GM12878 (cell line): Measurements from ENCODE around the gene MBTPS2. TPM values are rescaled to one million over a fixed set of nuclear protein-coding genes. Genes with fewer than 3 reads are reported as not detected.

Source experiments
- ATAC-seq: fragments of 200-7000 bp; cut with Tn5 transposase; 3 replicates; pipeline ENCODE4 v1.9.1; 2020; ENCODE audit warnings: mild to moderate bottlenecking, moderate library complexity
- BruUV-seq: library from RNA; stranded (reverse); fragments of 400-500 nt; replicated peaks from 2 replicates; lab custom pipeline; 2021; lab: Mats Ljungman, UMichigan
- CTCF ChIA-PET: fragments of 300-600 bp; sonication (Branson Sonifier 250); formaldehyde crosslinking; extraction: SDS; loops from one replicate; lab custom pipeline; 2021; ENCODE audit warnings: inconsistent platforms; lab: Yijun Ruan, JAX
- POLR2A ChIA-PET: fragments of 350-600 bp; formaldehyde crosslinking; extraction: SDS; loops from one replicate; lab custom pipeline; 2021; ENCODE audit warnings: inconsistent platforms; lab: Charles Lee
- RAD21 ChIA-PET: fragments of 300-600 bp; sonication (Branson Sonifier 250); formaldehyde crosslinking; loops from one replicate; lab custom pipeline; 2023; ENCODE audit warnings: antibody characterized with exemption; ENCODE audit not compliant: unreplicated experiment; lab: Charles Lee
- SMC1A ChIA-PET: fragments of 300-600 bp; sonication (Branson Sonifier 250); formaldehyde crosslinking; loops from one replicate; lab custom pipeline; 2023; ENCODE audit not compliant: unreplicated experiment, uncharacterized antibody; lab: Charles Lee
- DNase-seq: peaks from one replicate; pipeline ENCODE4 v3.0.0-alpha.2; 2011; ENCODE audit warnings: low read depth, low spot score
- FAIRE-seq: peaks from 3 replicates; lab custom pipeline; 2011; peaks lifted over from hg19 to GRCh38; lab: Jason Lieb, UNC
- H2AFZ ChIP-seq: 2 replicates; pipeline ENCODE4 v1.6.0; 2011; ENCODE audit warnings: low read depth, low read length, control low read depth; ENCODE audit not compliant: control insufficient read depth
- H3K27ac ChIP-seq: 2 replicates; pipeline ENCODE4 v1.5.1; 2011; ENCODE audit warnings: control low read depth; ENCODE audit not compliant: control insufficient read depth, insufficient read depth
- H3K27me3 ChIP-seq, 2 experiments: replicated peaks in 1 of 2; 2 replicates each; pipeline versions ENCODE4 v1.6.0 to v1.6.1; 2011; ENCODE audit warnings: low read length in 1 of 2; ENCODE audit not compliant: control insufficient read depth in 2 of 2, insufficient read depth in 2 of 2
- H3K36me3 ChIP-seq, 2 experiments: 2 replicates each; pipeline ENCODE4 v1.5.1; 2011; ENCODE audit warnings: low read length in 1 of 2; ENCODE audit not compliant: control insufficient read depth in 2 of 2, insufficient read depth in 2 of 2
- H3K4me1 ChIP-seq: 2 replicates; pipeline ENCODE4 v1.6.1; 2011; ENCODE audit warnings: mild to moderate bottlenecking, low read length, moderate library complexity, mixed read lengths; ENCODE audit not compliant: control insufficient read depth, insufficient read depth
- H3K4me2 ChIP-seq: 2 replicates; pipeline ENCODE4 v1.6.0; 2011; ENCODE audit warnings: control low read depth; ENCODE audit not compliant: control insufficient read depth, insufficient read depth
- H3K4me3 ChIP-seq: fragments of 200-600 bp; sonication (generic); 2 replicates; pipeline ENCODE4 v1.5.1; 2016
- H3K79me2 ChIP-seq: 2 replicates; pipeline ENCODE4 v1.6.0; 2011; ENCODE audit warnings: low read length; ENCODE audit not compliant: control insufficient read depth, insufficient read depth
- H3K9ac ChIP-seq: 2 replicates; pipeline ENCODE4 v1.8.0; 2011; ENCODE audit warnings: low read length, control low read depth, mixed read lengths; ENCODE audit not compliant: control insufficient read depth, insufficient read depth
- H3K9me3 ChIP-seq: replicated peaks from 3 replicates; pipeline ENCODE4 v1.5.1; 2011; ENCODE audit warnings: mild to moderate bottlenecking, low read length; ENCODE audit not compliant: control insufficient read depth, insufficient read depth
- H4K20me1 ChIP-seq: 2 replicates; pipeline ENCODE4 v1.6.0; 2011; ENCODE audit not compliant: control insufficient read depth, insufficient read depth
- ATF3 ChIP-seq: IDR thresholded peaks from 2 replicates; pipeline ENCODE4 v1.6.1; 2011; ENCODE audit warnings: low read depth, mild to moderate bottlenecking, low read length, moderate library complexity, borderline replicate concordance; ENCODE audit errors: extremely low read depth
- BMI1 ChIP-seq: fragments of 450-650 bp; IDR thresholded peaks from 2 replicates; pipeline ENCODE4 v1.6.1; 2016; ENCODE audit warnings: mild to moderate bottlenecking, moderate library complexity, borderline replicate concordance
- CEBPB ChIP-seq, 2 experiments: fragments of 150-350 bp in 1 of 2; IDR thresholded peaks; 2 replicates each; pipeline ENCODE4 v1.6.1; 2012 to 2014; ENCODE audit warnings: low read depth in 2 of 2, low read length in 2 of 2, borderline replicate concordance in 1 of 2, inconsistent platforms in 1 of 2
- CHD1 ChIP-seq: IDR thresholded peaks from 2 replicates; pipeline ENCODE4 v1.6.1; 2012; ENCODE audit warnings: low read depth, low read length, improper control_type of control experiment
- CHD4 ChIP-seq: fragments of 200-600 bp; sonication (generic); IDR thresholded peaks from 2 replicates; pipeline ENCODE4 v1.6.1; 2016; ENCODE audit warnings: mild to moderate bottlenecking
- CREB1 ChIP-seq: IDR thresholded peaks from 2 replicates; pipeline ENCODE4 v1.6.1; 2012; ENCODE audit warnings: low read depth, mild to moderate bottlenecking, inconsistent platforms
- E4F1 ChIP-seq: fragments of 450-650 bp; IDR thresholded peaks from 2 replicates; pipeline ENCODE4 v1.6.1; 2018; ENCODE audit warnings: borderline replicate concordance, mild to moderate bottlenecking; ENCODE audit not compliant: partially characterized antibody
- EZH2 ChIP-seq: IDR thresholded peaks from 2 replicates; pipeline ENCODE4 v1.6.1; 2012; ENCODE audit warnings: low read depth, mild to moderate bottlenecking, control low read depth, inconsistent platforms, low read length, borderline replicate concordance; ENCODE audit not compliant: control insufficient read depth
- FOS ChIP-seq: IDR thresholded peaks from 3 replicates; pipeline ENCODE4 v1.6.1; 2011; ENCODE audit warnings: borderline replicate concordance; ENCODE audit not compliant: insufficient read length; ENCODE audit errors: extremely low read depth
- LARP7 ChIP-seq: fragments of 450-650 bp; IDR thresholded peaks from 2 replicates; pipeline ENCODE4 v1.6.1; 2017; ENCODE audit warnings: mild to moderate bottlenecking
- MTA3 ChIP-seq: IDR thresholded peaks from 2 replicates; pipeline ENCODE4 v1.6.1; 2012; ENCODE audit warnings: low read length, inconsistent platforms, borderline replicate concordance
- MXI1 ChIP-seq: fragments of 150-350 bp; IDR thresholded peaks from 2 replicates; pipeline ENCODE4 v1.6.1; 2011; ENCODE audit warnings: low read depth, mild to moderate bottlenecking, inconsistent platforms, low read length, improper control_type of control experiment
- RCOR1 ChIP-seq: conservative IDR thresholded peaks from 2 replicates; pipeline ENCODE4 v1.6.1; 2012; ENCODE audit warnings: low read depth, low read length, improper control_type of control experiment
- SMARCA5 ChIP-seq: fragments of 450-650 bp; IDR thresholded peaks from 2 replicates; pipeline ENCODE4 v1.6.1; 2017; ENCODE audit warnings: mild to moderate bottlenecking
- SPI1 ChIP-seq: IDR thresholded peaks from 2 replicates; pipeline ENCODE4 v1.6.1; 2011; ENCODE audit warnings: low read depth, mild to moderate bottlenecking, low read length, moderate library complexity, borderline replicate concordance; ENCODE audit not compliant: insufficient read depth
- ZNF207 ChIP-seq: fragments of 450-650 bp; IDR thresholded peaks from 2 replicates; pipeline ENCODE4 v1.6.1; 2014; ENCODE audit warnings: antibody characterized with exemption, mild to moderate bottlenecking, borderline replicate concordance
- ZNF274 ChIP-seq: IDR thresholded peaks from one replicate; pipeline ENCODE4 v1.8.0; 2011; ENCODE audit not compliant: insufficient read length, insufficient read depth
- in situ Hi-C: fragments of 300-500 bp; cut with MboI; formaldehyde crosslinking; loops from 9 replicates; pipeline ENCODE4 v1.14.3; 2018; ENCODE audit warnings: mixed read lengths
- intact Hi-C: fragments of 100-400 bp; cut with micrococcal nuclease; formaldehyde crosslinking; loops from one replicate; pipeline ENCODE4 v1.14.2; 2022; ENCODE audit not compliant: unreplicated experiment
- polyA plus RNA-seq, 11 experiments: library from polyadenylated mRNA; depleted of rRNA in 4 of 11; unstranded in 6 of 11; stranded (reverse) in 5 of 11; fragments of >200 nt; fragmentation: Nextera tagmentation in 4 of 11; fragmentation: Illumina TruSeq in 1 of 11; extraction: Ambion mirVana in 4 of 11; extraction: Trizol in 1 of 11; gene quantifications; 1 replicate in 1 of 11; 2 replicates in 10 of 11; pipeline versions ENCODE4 v1.2.1 to v1.2.3, GENCODE V29; 2011 to 2016; ENCODE audit warnings: inconsistent platforms in 2 of 11, missing spikeins in 2 of 11, low read depth in 1 of 11
- total RNA-seq, 4 experiments: library from RNA; depleted of rRNA in 3 of 4; stranded (reverse); fragments of >200 nt in 3 of 4; fragmentation: Illumina TruSeq in 1 of 4; extraction: Trizol in 1 of 4; gene quantifications; 2 replicates each; pipeline versions ENCODE4 v1.2.1 to v1.2.3, GENCODE V29; 2013 to 2021
- TF ChIP-seq, protein P1 (sequence below): IDR thresholded peaks from 2 replicates; pipeline ENCODE4 v1.6.1; 2012; ENCODE audit warnings: mild to moderate bottlenecking, low read depth, low read length

The MBTPS2 gene
- total and polyA plus RNA-seq, 10 of the 15 experiments (the other 5 are each of a cell fraction or from before 2014, with no cell fraction given): 2.6 to 11.0 (median 8.0) TPM

GRCh38 chrX:21813612-21814368 is 25.6 kb upstream of the MBTPS2 start:
- RAD21 ChIA-PET: no interaction called here
- H3K4me2 ChIP-seq: no peak overlapping the region
- no peak overlapping the region for H3K4me3 ChIP-seq
- no peak for FAIRE-seq
- no peak overlapping the region for H3K9ac ChIP-seq
- no peaks in the 10 kb centered on the region for H3K9me3 ChIP-seq
- in situ Hi-C loops: no loop called here
- no peaks in the 10 kb centered on the region for H3K36me3 ChIP-seq
- SMC1A ChIA-PET: no interaction called here
- H3K27me3 ChIP-seq: no peaks in the 10 kb centered on the region
- H4K20me1 ChIP-seq: no peaks in the 10 kb centered on the region
- POLR2A ChIA-PET: no interaction called here
- BruUV-seq: no TSS peak
- intact Hi-C loops: no loop called here
- H3K4me1 ChIP-seq: no peaks in the 10 kb centered on the region
- ATAC-seq: no peak
- H2AFZ ChIP-seq: no peak overlapping the region
- no peaks in the 10 kb centered on the region for H3K79me2 ChIP-seq
- CTCF ChIA-PET: no interaction called here
- no peak for DNase-seq
- H3K27ac ChIP-seq: no peak overlapping the region
- TF ChIP-seq BMI1 (no peak), EZH2 (no peak), SMARCA5 (no peak), CREB1 (no peak), E4F1 (no peak), RCOR1 (no peak), MXI1 (no peak), FOS (no peak), CHD1 (no peak), ZNF274 (no peak), LARP7 (no peak), CHD4 (no peak), MTA3 (no peak), ATF3 (no peak), SPI1 (no peak), CEBPB (IDR thresholded peaks at IDR 0.05; ENCODE audit: borderline replicate concordance in 1 of 2, low read depth in 2 of 2, low read length in 2 of 2) (no peak), ZNF207 (no peak)
- TF ChIP-seq, protein P1, sequence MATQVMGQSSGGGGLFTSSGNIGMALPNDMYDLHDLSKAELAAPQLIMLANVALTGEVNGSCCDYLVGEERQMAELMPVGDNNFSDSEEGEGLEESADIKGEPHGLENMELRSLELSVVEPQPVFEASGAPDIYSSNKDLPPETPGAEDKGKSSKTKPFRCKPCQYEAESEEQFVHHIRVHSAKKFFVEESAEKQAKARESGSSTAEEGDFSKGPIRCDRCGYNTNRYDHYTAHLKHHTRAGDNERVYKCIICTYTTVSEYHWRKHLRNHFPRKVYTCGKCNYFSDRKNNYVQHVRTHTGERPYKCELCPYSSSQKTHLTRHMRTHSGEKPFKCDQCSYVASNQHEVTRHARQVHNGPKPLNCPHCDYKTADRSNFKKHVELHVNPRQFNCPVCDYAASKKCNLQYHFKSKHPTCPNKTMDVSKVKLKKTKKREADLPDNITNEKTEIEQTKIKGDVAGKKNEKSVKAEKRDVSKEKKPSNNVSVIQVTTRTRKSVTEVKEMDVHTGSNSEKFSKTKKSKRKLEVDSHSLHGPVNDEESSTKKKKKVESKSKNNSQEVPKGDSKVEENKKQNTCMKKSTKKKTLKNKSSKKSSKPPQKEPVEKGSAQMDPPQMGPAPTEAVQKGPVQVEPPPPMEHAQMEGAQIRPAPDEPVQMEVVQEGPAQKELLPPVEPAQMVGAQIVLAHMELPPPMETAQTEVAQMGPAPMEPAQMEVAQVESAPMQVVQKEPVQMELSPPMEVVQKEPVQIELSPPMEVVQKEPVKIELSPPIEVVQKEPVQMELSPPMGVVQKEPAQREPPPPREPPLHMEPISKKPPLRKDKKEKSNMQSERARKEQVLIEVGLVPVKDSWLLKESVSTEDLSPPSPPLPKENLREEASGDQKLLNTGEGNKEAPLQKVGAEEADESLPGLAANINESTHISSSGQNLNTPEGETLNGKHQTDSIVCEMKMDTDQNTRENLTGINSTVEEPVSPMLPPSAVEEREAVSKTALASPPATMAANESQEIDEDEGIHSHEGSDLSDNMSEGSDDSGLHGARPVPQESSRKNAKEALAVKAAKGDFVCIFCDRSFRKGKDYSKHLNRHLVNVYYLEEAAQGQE: no peak
